Measurements from ENCODE around the gene NBPF1.
"Not testable (repeated sequence)": the region's sequence is repeated elsewhere in the genome, so short reads cannot be mapped to it uniquely, and the experiment has no call there.

NBPF1 gene

GRCh38 chr1:16547502-16548241, 65.7 kb downstream of the NBPF1 start:
- H3K27me3 ChIP-seq (ENCODE audit: control insufficient read depth in 1 of 2, insufficient read depth in 2 of 2, low read length in 2 of 2); H3K9me3 ChIP-seq (ENCODE audit: control insufficient read depth in 1 of 2, low read length in 2 of 2); H3K36me3 ChIP-seq (ENCODE audit: control insufficient read depth in 1 of 2, insufficient read depth in 2 of 2, low read length in 2 of 2); H3K4me3 ChIP-seq (ENCODE audit: low read depth in 1 of 2, low read length in 2 of 2); H3K27ac ChIP-seq (ENCODE audit: low read depth, low read length); H3K4me1 ChIP-seq (ENCODE audit: control insufficient read depth in 1 of 2, insufficient read depth in 2 of 2, low read length in 2 of 2); H3K9ac ChIP-seq (ENCODE audit: low read depth in 1 of 2, low read length in 2 of 2): not testable (repeated sequence)

GRCh38 chr1:16545682-16546095, 67.7 kb downstream of the NBPF1 start:
- H3K4me1 ChIP-seq (ENCODE audit: control insufficient read depth in 1 of 2, insufficient read depth in 2 of 2, low read length in 2 of 2): not testable (repeated sequence)

GRCh38 chr1:16540421-16540893, 72.9 kb downstream of the NBPF1 start:
- not testable (repeated sequence) for H3K9ac ChIP-seq (ENCODE audit: low read depth in 1 of 2, low read length in 2 of 2); H3K9me3 ChIP-seq (ENCODE audit: control insufficient read depth in 1 of 2, low read length in 2 of 2); H3K27ac ChIP-seq (ENCODE audit: low read depth, low read length); H3K27me3 ChIP-seq (ENCODE audit: control insufficient read depth in 1 of 2, insufficient read depth in 2 of 2, low read length in 2 of 2); H3K4me1 ChIP-seq (ENCODE audit: control insufficient read depth in 1 of 2, insufficient read depth in 2 of 2, low read length in 2 of 2); H3K36me3 ChIP-seq (ENCODE audit: control insufficient read depth in 1 of 2, insufficient read depth in 2 of 2, low read length in 2 of 2); H3K4me3 ChIP-seq (ENCODE audit: low read depth in 1 of 2, low read length in 2 of 2)

More at GRCh38 chr1:16545682-16546095, 67.7 kb downstream of the NBPF1 start:
- H3K27me3 ChIP-seq (ENCODE audit: control insufficient read depth in 1 of 2, insufficient read depth in 2 of 2, low read length in 2 of 2); H3K4me3 ChIP-seq (ENCODE audit: low read depth in 1 of 2, low read length in 2 of 2); H3K9me3 ChIP-seq (ENCODE audit: control insufficient read depth in 1 of 2, low read length in 2 of 2); H3K36me3 ChIP-seq (ENCODE audit: control insufficient read depth in 1 of 2, insufficient read depth in 2 of 2, low read length in 2 of 2); H3K9ac ChIP-seq (ENCODE audit: low read depth in 1 of 2, low read length in 2 of 2); H3K27ac ChIP-seq (ENCODE audit: low read depth, low read length): not testable (repeated sequence)

- H3K9me3 ChIP-seq (ENCODE audit: control insufficient read depth in 1 of 2, low read length in 2 of 2); H3K9ac ChIP-seq (ENCODE audit: low read depth in 1 of 2, low read length in 2 of 2); H3K4me1 ChIP-seq (ENCODE audit: control insufficient read depth in 1 of 2, insufficient read depth in 2 of 2, low read length in 2 of 2); H3K36me3 ChIP-seq (ENCODE audit: control insufficient read depth in 1 of 2, insufficient read depth in 2 of 2, low read length in 2 of 2); H3K27me3 ChIP-seq (ENCODE audit: control insufficient read depth in 1 of 2, insufficient read depth in 2 of 2, low read length in 2 of 2); H3K4me3 ChIP-seq (ENCODE audit: low read depth in 1 of 2, low read length in 2 of 2); H3K27ac ChIP-seq (ENCODE audit: low read depth, low read length): not testable (repeated sequence)
Measured at GRCh38 chr1:16537528-16537927, 75.8 kb downstream of the NBPF1 start.

GRCh38 chr1:16536796-16537195, 76.6 kb downstream of the NBPF1 start:
- H3K36me3 ChIP-seq (ENCODE audit: control insufficient read depth in 1 of 2, insufficient read depth in 2 of 2, low read length in 2 of 2); H3K27me3 ChIP-seq (ENCODE audit: control insufficient read depth in 1 of 2, insufficient read depth in 2 of 2, low read length in 2 of 2); H3K4me3 ChIP-seq (ENCODE audit: low read depth in 1 of 2, low read length in 2 of 2); H3K27ac ChIP-seq (ENCODE audit: low read depth, low read length); H3K4me1 ChIP-seq (ENCODE audit: control insufficient read depth in 1 of 2, insufficient read depth in 2 of 2, low read length in 2 of 2); H3K9ac ChIP-seq (ENCODE audit: low read depth in 1 of 2, low read length in 2 of 2); H3K9me3 ChIP-seq (ENCODE audit: control insufficient read depth in 1 of 2, low read length in 2 of 2): not testable (repeated sequence)

- H3K27me3 ChIP-seq (ENCODE audit: control insufficient read depth in 1 of 2, insufficient read depth in 2 of 2, low read length in 2 of 2); H3K9me3 ChIP-seq (ENCODE audit: control insufficient read depth in 1 of 2, low read length in 2 of 2): not testable (repeated sequence)
Measured at GRCh38 chr1:16535898-16536297, 77.5 kb downstream of the NBPF1 start.

GRCh38 chr1:16535487-16535886, 77.9 kb downstream of the NBPF1 start:
- not testable (repeated sequence) for H3K4me3 ChIP-seq (ENCODE audit: low read depth in 1 of 2, low read length in 2 of 2); H3K27ac ChIP-seq (ENCODE audit: low read depth, low read length)

More at GRCh38 chr1:16535898-16536297, 77.5 kb downstream of the NBPF1 start:
- H3K36me3 ChIP-seq (ENCODE audit: control insufficient read depth in 1 of 2, insufficient read depth in 2 of 2, low read length in 2 of 2); H3K9ac ChIP-seq (ENCODE audit: low read depth in 1 of 2, low read length in 2 of 2); H3K4me3 ChIP-seq (ENCODE audit: low read depth in 1 of 2, low read length in 2 of 2); H3K27ac ChIP-seq (ENCODE audit: low read depth, low read length); H3K4me1 ChIP-seq (ENCODE audit: control insufficient read depth in 1 of 2, insufficient read depth in 2 of 2, low read length in 2 of 2): not testable (repeated sequence)

GRCh38 chr1:16534829-16535456, 78.4 kb downstream of the NBPF1 start:
- H3K4me3 ChIP-seq (ENCODE audit: low read depth in 1 of 2, low read length in 2 of 2); H3K4me1 ChIP-seq (ENCODE audit: control insufficient read depth in 1 of 2, insufficient read depth in 2 of 2, low read length in 2 of 2); H3K9me3 ChIP-seq (ENCODE audit: control insufficient read depth in 1 of 2, low read length in 2 of 2); H3K27ac ChIP-seq (ENCODE audit: low read depth, low read length); H3K27me3 ChIP-seq (ENCODE audit: control insufficient read depth in 1 of 2, insufficient read depth in 2 of 2, low read length in 2 of 2); H3K36me3 ChIP-seq (ENCODE audit: control insufficient read depth in 1 of 2, insufficient read depth in 2 of 2, low read length in 2 of 2); H3K9ac ChIP-seq (ENCODE audit: low read depth in 1 of 2, low read length in 2 of 2): not testable (repeated sequence)

More at GRCh38 chr1:16535487-16535886, 77.9 kb downstream of the NBPF1 start:
- H3K36me3 ChIP-seq (ENCODE audit: control insufficient read depth in 1 of 2, insufficient read depth in 2 of 2, low read length in 2 of 2); H3K27me3 ChIP-seq (ENCODE audit: control insufficient read depth in 1 of 2, insufficient read depth in 2 of 2, low read length in 2 of 2); H3K4me1 ChIP-seq (ENCODE audit: control insufficient read depth in 1 of 2, insufficient read depth in 2 of 2, low read length in 2 of 2); H3K9ac ChIP-seq (ENCODE audit: low read depth in 1 of 2, low read length in 2 of 2); H3K9me3 ChIP-seq (ENCODE audit: control insufficient read depth in 1 of 2, low read length in 2 of 2): not testable (repeated sequence)

- not testable (repeated sequence) for H3K9me3 ChIP-seq (ENCODE audit: control insufficient read depth in 1 of 2, low read length in 2 of 2); H3K36me3 ChIP-seq (ENCODE audit: control insufficient read depth in 1 of 2, insufficient read depth in 2 of 2, low read length in 2 of 2); H3K4me1 ChIP-seq (ENCODE audit: control insufficient read depth in 1 of 2, insufficient read depth in 2 of 2, low read length in 2 of 2); H3K27ac ChIP-seq (ENCODE audit: low read depth, low read length); H3K9ac ChIP-seq (ENCODE audit: low read depth in 1 of 2, low read length in 2 of 2); H3K27me3 ChIP-seq (ENCODE audit: control insufficient read depth in 1 of 2, insufficient read depth in 2 of 2, low read length in 2 of 2); H3K4me3 ChIP-seq (ENCODE audit: low read depth in 1 of 2, low read length in 2 of 2)
Measured at GRCh38 chr1:16534239-16534828, 79.0 kb downstream of the NBPF1 start.

GRCh38 chr1:16532235-16532991, 81.0 kb downstream of the NBPF1 start:
- not testable (repeated sequence) for H3K4me1 ChIP-seq (ENCODE audit: control insufficient read depth in 1 of 2, insufficient read depth in 2 of 2, low read length in 2 of 2); H3K27ac ChIP-seq (ENCODE audit: low read depth, low read length); H3K27me3 ChIP-seq (ENCODE audit: control insufficient read depth in 1 of 2, insufficient read depth in 2 of 2, low read length in 2 of 2); H3K9ac ChIP-seq (ENCODE audit: low read depth in 1 of 2, low read length in 2 of 2); H3K4me3 ChIP-seq (ENCODE audit: low read depth in 1 of 2, low read length in 2 of 2); H3K36me3 ChIP-seq (ENCODE audit: control insufficient read depth in 1 of 2, insufficient read depth in 2 of 2, low read length in 2 of 2); H3K9me3 ChIP-seq (ENCODE audit: control insufficient read depth in 1 of 2, low read length in 2 of 2)
